Stimulated activated naive CD4-positive, alpha-beta T cell treated with Interleukin-2 at 50 U/mL for 16 hours (primary cell): ENCODE measurements around the gene AVPR2.

Experiments used
- DNase-seq: peaks from one replicate; lab custom pipeline; 2025; lab: John Stamatoyannopoulos, UW

AVPR2 gene

GRCh38 chrX:153885968-153886903 lies 18.2 kb upstream of the AVPR2 start, which contains the start of gene L1CAM:
L1CAM (minus strand) TSS chrX:153886173; CDS start chrX:153875836, 10,337 bp downstream.
- DNase-seq: peak; percentile 48

GRCh38 chrX:153886915-153887314 lies 17.6 kb upstream of the AVPR2 start:
- DNase-seq: no peak

GRCh38 chrX:153887385-153887784 lies 17.1 kb upstream of the AVPR2 start:
- DNase-seq: no peak

- DNase-seq: no peak
Observed at GRCh38 chrX:153888344-153888743, 16.1 kb upstream of the AVPR2 start.

GRCh38 chrX:153889123-153889522 lies 15.3 kb upstream of the AVPR2 start:
- no peak for DNase-seq

- no peak for DNase-seq
Observed at GRCh38 chrX:153897899-153898298, 6.6 kb upstream of the AVPR2 start.

- peak; percentile 60 for DNase-seq
Observed at GRCh38 chrX:153900831-153901752, 3.4 kb upstream of the AVPR2 start.

GRCh38 chrX:153901753-153902140 lies 2.7 kb upstream of the AVPR2 start:
- DNase-seq: no peak

- no peak for DNase-seq
Observed at GRCh38 chrX:153902385-153902784, 2.1 kb upstream of the AVPR2 start.

- DNase-seq: no peak
Observed at GRCh38 chrX:153903238-153903980, 1.1 kb upstream of the AVPR2 start.

- DNase-seq: no peak
Observed at GRCh38 chrX:153905481-153906095, 1.1 kb downstream of the AVPR2 start.

- DNase-seq: no peak
Observed at GRCh38 chrX:153906126-153906917, 1.8 kb downstream of the AVPR2 start.

GRCh38 chrX:153907456-153907855 lies 3.0 kb downstream of the AVPR2 start:
- no peak for DNase-seq

- DNase-seq: no peak
Observed at GRCh38 chrX:153908219-153908860, 3.9 kb downstream of the AVPR2 start.

- no peak for DNase-seq
Observed at GRCh38 chrX:153909024-153909979, 4.8 kb downstream of the AVPR2 start.

GRCh38 chrX:153909980-153910360 lies 5.5 kb downstream of the AVPR2 start:
- DNase-seq: no peak

- DNase-seq: no peak
Observed at GRCh38 chrX:153910446-153910845, 6.0 kb downstream of the AVPR2 start.

- DNase-seq: no peak
Observed at GRCh38 chrX:153911798-153912197, 7.3 kb downstream of the AVPR2 start.

GRCh38 chrX:153913211-153913610 lies 8.7 kb downstream of the AVPR2 start:
- DNase-seq: no peak
